ENCODE measurements around the gene KIAA1328. TPM values are rescaled to one million over a fixed set of nuclear protein-coding genes. Genes with fewer than 3 reads are reported as not detected.
A peak's percentile ranks its signal among the peaks of the same experiment; 100 is the strongest.

Gene KIAA1328
- total and polyA plus RNA-seq, 2 experiments from 2014 or later: 3.3 to 12.5 TPM

- H3K4me1 ChIP-seq (ENCODE audit: insufficient read depth): peaks cover 10% of the 10 kb centered on the region
- no peak overlapping the region for H3K4me3 ChIP-seq
- WGBS (ENCODE audit: low lambda C conversion rate, missing lambda C conversion rate): 54% methylated on average over 12 of the region's 12 CpGs
- peaks cover 5% of the 10 kb centered on the region for H3K27me3 ChIP-seq
- peak; percentile 58 for DNase-seq (ENCODE audit: low spot score)
- no peak for TF ChIP-seq CTCF (IDR thresholded peaks at IDR 0.05; ENCODE audit: poor library complexity)
- no peak for TF ChIP-seq EZH2phosphoT487 (IDR thresholded peaks at IDR 0.05; ENCODE audit: low read depth, severe bottlenecking, unreplicated experiment)
- TF ChIP-seq EZH2 (IDR thresholded peaks at IDR 0.05; ENCODE audit: borderline replicate concordance): no peak
- no peaks in the 10 kb centered on the region for H3K9me3 ChIP-seq (ENCODE audit: low read depth)
- H3K4me2 ChIP-seq: peak overlapping the region; percentile 99
- H4K20me1 ChIP-seq (ENCODE audit: insufficient read depth, poor library complexity, severe bottlenecking): no peaks in the 10 kb centered on the region
- peak overlapping the region; percentile 90 for H2AFZ ChIP-seq
- no peaks in the 10 kb centered on the region for H3K9me2 ChIP-seq (replicated peaks; ENCODE audit: insufficient read depth)
- H3K27ac ChIP-seq: no peak overlapping the region
- no peaks in the 10 kb centered on the region for H3K36me3 ChIP-seq (replicated peaks; ENCODE audit: insufficient read depth, low read depth)
- no peaks in the 10 kb centered on the region for H3K79me2 ChIP-seq
Measured at GRCh38 chr18:37252854-37253393, 424.0 kb downstream of the KIAA1328 start.

GRCh38 chr18:37253394-37254235 is 424.7 kb downstream of the KIAA1328 start:
- no peaks in the 10 kb centered on the region for H3K79me2 ChIP-seq
- peak overlapping the region; percentile 99 for H3K4me2 ChIP-seq
- H3K27me3 ChIP-seq: peaks cover 8% of the 10 kb centered on the region
- H3K9me2 ChIP-seq (replicated peaks; ENCODE audit: insufficient read depth): no peaks in the 10 kb centered on the region
- no peaks in the 10 kb centered on the region for H3K36me3 ChIP-seq (replicated peaks; ENCODE audit: insufficient read depth, low read depth)
- H3K9me3 ChIP-seq (ENCODE audit: low read depth): no peaks in the 10 kb centered on the region
- TF ChIP-seq EZH2 (IDR thresholded peaks at IDR 0.05; ENCODE audit: borderline replicate concordance): no peak
- peak; percentile 3 for TF ChIP-seq CTCF (IDR thresholded peaks at IDR 0.05; ENCODE audit: poor library complexity)
- H4K20me1 ChIP-seq (ENCODE audit: insufficient read depth, poor library complexity, severe bottlenecking): no peaks in the 10 kb centered on the region
- peak overlapping the region; percentile 37 for H3K27ac ChIP-seq
- peak overlapping the region; percentile 45 for H3K4me3 ChIP-seq
- H3K4me1 ChIP-seq (ENCODE audit: insufficient read depth): peaks cover 10% of the 10 kb centered on the region
- 14% methylated on average over 17 of the region's 83 CpGs for WGBS (ENCODE audit: low lambda C conversion rate, missing lambda C conversion rate)
- H2AFZ ChIP-seq: peak overlapping the region; percentile 90
- peak; percentile 89 for DNase-seq (ENCODE audit: low spot score)

GRCh38 chr18:37254236-37254754 is 425.4 kb downstream of the KIAA1328 start:
- H3K79me2 ChIP-seq: no peaks in the 10 kb centered on the region
- 25% methylated on average over 7 of the region's 49 CpGs for WGBS (ENCODE audit: low lambda C conversion rate, missing lambda C conversion rate)
- H3K27me3 ChIP-seq: peaks cover 10% of the 10 kb centered on the region
- H4K20me1 ChIP-seq (ENCODE audit: insufficient read depth, poor library complexity, severe bottlenecking): no peaks in the 10 kb centered on the region
- DNase-seq (ENCODE audit: low spot score): peak; percentile 55
- H3K9me2 ChIP-seq (replicated peaks; ENCODE audit: insufficient read depth): no peaks in the 10 kb centered on the region
- H3K4me3 ChIP-seq: peak overlapping the region; percentile 33
- peaks cover 10% of the 10 kb centered on the region for H3K4me1 ChIP-seq (ENCODE audit: insufficient read depth)
- H3K36me3 ChIP-seq (replicated peaks; ENCODE audit: insufficient read depth, low read depth): no peaks in the 10 kb centered on the region
- peak overlapping the region; percentile 99 for H3K4me2 ChIP-seq
- H2AFZ ChIP-seq: peak overlapping the region; percentile 86
- peak overlapping the region; percentile 37 for H3K27ac ChIP-seq
- TF ChIP-seq EZH2phosphoT487 (IDR thresholded peaks at IDR 0.05; ENCODE audit: low read depth, severe bottlenecking, unreplicated experiment) (no peak), CTCF (IDR thresholded peaks at IDR 0.05; ENCODE audit: poor library complexity) (no peak), EZH2 (IDR thresholded peaks at IDR 0.05; ENCODE audit: borderline replicate concordance) (no peak)
- no peaks in the 10 kb centered on the region for H3K9me3 ChIP-seq (ENCODE audit: low read depth)
